GM10847 (cell line): ENCODE measurements around the gene THRB.

Source experiments
- POLR2A ChIP-seq: IDR thresholded peaks from 2 replicates; pipeline ENCODE4 v1.6.1; 2011; ENCODE audit not compliant: insufficient read length; ENCODE audit errors: extremely low read depth

The THRB gene

GRCh38 chr3:24387493-24387892 lies 107.2 kb downstream of the THRB start:
- no peak for TF ChIP-seq POLR2A

GRCh38 chr3:24387000-24387399 lies 107.7 kb downstream of the THRB start:
- TF ChIP-seq POLR2A: no peak

GRCh38 chr3:24386458-24386857 lies 108.2 kb downstream of the THRB start:
- TF ChIP-seq POLR2A: no peak

- TF ChIP-seq POLR2A: no peak
Observed at GRCh38 chr3:24385012-24385615, 109.5 kb downstream of the THRB start.

- TF ChIP-seq POLR2A: no peak
Observed at GRCh38 chr3:24382647-24383046, 112.0 kb downstream of the THRB start.

GRCh38 chr3:24379936-24380335 lies 114.7 kb downstream of the THRB start:
- TF ChIP-seq POLR2A: no peak

- no peak for TF ChIP-seq POLR2A
Observed at GRCh38 chr3:24378313-24378712, 116.3 kb downstream of the THRB start.

GRCh38 chr3:24377218-24377993 lies 117.2 kb downstream of the THRB start:
- TF ChIP-seq POLR2A: no peak

- no peak for TF ChIP-seq POLR2A
Observed at GRCh38 chr3:24375947-24376384, 118.7 kb downstream of the THRB start.

- TF ChIP-seq POLR2A: no peak
Observed at GRCh38 chr3:24374801-24375200, 119.8 kb downstream of the THRB start.

GRCh38 chr3:24373198-24373959 lies 121.3 kb downstream of the THRB start:
- TF ChIP-seq POLR2A: no peak

- TF ChIP-seq POLR2A: no peak
Observed at GRCh38 chr3:24372559-24373197, 122.0 kb downstream of the THRB start.

- TF ChIP-seq POLR2A: no peak
Observed at GRCh38 chr3:24370352-24371090, 124.1 kb downstream of the THRB start.

GRCh38 chr3:24368605-24369004 lies 126.0 kb downstream of the THRB start:
- no peak for TF ChIP-seq POLR2A
